H1 (cell line): ENCODE results near the gene CTNNBL1. TPM values are rescaled to one million over a fixed set of nuclear protein-coding genes. Genes with fewer than 3 reads are reported as not detected.

Experiments used
- JUND ChIP-seq: IDR thresholded peaks from 2 replicates; pipeline ENCODE4 v1.6.1; 2011; ENCODE audit warnings: mild to moderate bottlenecking, improper control_type of control experiment, low read length
- SP1 ChIP-seq: IDR thresholded peaks from 2 replicates; pipeline ENCODE4 v1.6.1; 2011; ENCODE audit warnings: low read depth, low read length
- polyA plus RNA-seq, 7 experiments: library from polyadenylated mRNA; depleted of rRNA in 3 of 7; stranded (reverse) in 5 of 7; unstranded in 2 of 7; fragments of >200 nt in 5 of 7; fragments of 200-250 nt in 2 of 7; gene quantifications; 1 replicate in 5 of 7; 2 replicates in 1 of 7; 4 replicates in 1 of 7; pipeline versions ENCODE4 v1.2.1 to v1.2.3, GENCODE V29; 2011 to 2013; ENCODE audit warnings: missing spikeins in 2 of 7, mixed read lengths in 2 of 7
- total RNA-seq: library from RNA; stranded (reverse); fragmentation: NEBNext Ultra II Directional; extraction: Animal tissue kit (Norgen Biotek cat#: 25700); gene quantifications from 2 replicates; pipeline ENCODE4 v1.2.1, GENCODE V29; 2021

The CTNNBL1 gene
- total and polyA plus RNA-seq, 2 of the 8 experiments (the other 6 are each of a cell fraction or from before 2014, with no cell fraction given), result 19.6 to 81.6 TPM

- no peak for TF ChIP-seq JUND
- no peak for TF ChIP-seq SP1
These were observed 104.5 kb downstream of the CTNNBL1 start (continued) for GRCh38 chr20:37798312-37798711.
